H1 (cell line): Measurements from ENCODE around the gene MDFIC. TPM values are rescaled to one million over a fixed set of nuclear protein-coding genes. Genes with fewer than 3 reads are reported as not detected.

Source experiments
- CTCF ChIA-PET: fragments of 300-600 bp; sonication (Branson Sonifier 250); formaldehyde crosslinking; loops from one replicate; lab custom pipeline; 2021; ENCODE audit not compliant: partially characterized antibody; lab: Charles Lee
- POLR2A ChIA-PET: fragments of 300-600 bp; sonication (Branson Sonifier 250); formaldehyde crosslinking; loops from one replicate; lab custom pipeline; 2021; ENCODE audit warnings: inconsistent platforms; ENCODE audit not compliant: partially characterized antibody; lab: Charles Lee
- DNase-seq, 2 experiments: peaks; one replicate each; pipeline versions ENCODE4 v3.0.0 to v3.0.0-alpha.2; 2010 to 2022; ENCODE audit warnings: low spot score in 2 of 2, low read depth in 1 of 2, mixed read lengths in 1 of 2
- FAIRE-seq: peaks from 2 replicates; lab custom pipeline; 2011; peaks lifted over from hg19 to GRCh38; lab: Jason Lieb, UNC
- H2AFZ ChIP-seq: 2 replicates; pipeline ENCODE4 v1.8.1; 2012; ENCODE audit warnings: low read length, inconsistent platforms
- H2AK5ac ChIP-seq: 2 replicates; pipeline ENCODE4 v1.6.1; 2013; ENCODE audit warnings: low read depth, low read length
- H2BK120ac ChIP-seq: replicated peaks from 2 replicates; pipeline ENCODE3; 2013; ENCODE audit warnings: low read depth, low read length, inconsistent platforms
- H2BK12ac ChIP-seq: 2 replicates; pipeline ENCODE4 v1.6.1; 2013; ENCODE audit warnings: low read depth, low read length
- H2BK15ac ChIP-seq: 2 replicates; pipeline ENCODE4 v1.6.1; 2013; ENCODE audit warnings: low read length
- H2BK20ac ChIP-seq: 2 replicates; pipeline ENCODE4 v1.6.1; 2013; ENCODE audit warnings: low read length
- H2BK5ac ChIP-seq: 2 replicates; pipeline ENCODE4 v1.6.1; 2013; ENCODE audit warnings: low read depth, low read length
- H3K14ac ChIP-seq: 2 replicates; pipeline ENCODE4 v1.6.1; 2013; ENCODE audit warnings: inconsistent platforms; ENCODE audit not compliant: insufficient read length
- H3K18ac ChIP-seq: 2 replicates; pipeline ENCODE4 v1.6.1; 2013; ENCODE audit warnings: low read length; ENCODE audit errors: extremely low read depth
- H3K23ac ChIP-seq: 2 replicates; pipeline ENCODE4 v1.6.1; 2013; ENCODE audit warnings: inconsistent platforms; ENCODE audit not compliant: insufficient read length
- H3K23me2 ChIP-seq: 2 replicates; pipeline ENCODE4 v1.6.1; 2013; ENCODE audit warnings: low read depth, low read length
- H3K27ac ChIP-seq: 2 replicates; pipeline ENCODE4 v1.6.1; 2011; ENCODE audit warnings: low read depth, low read length, inconsistent platforms
- H3K27me3 ChIP-seq, 4 experiments: replicated peaks in 1 of 4; 1 replicate in 1 of 4; 2 replicates in 3 of 4; pipeline versions ENCODE4 v1.6.1 to v1.8.1; 2011 to 2013; ENCODE audit warnings: low read length in 3 of 4, mild to moderate bottlenecking in 3 of 4, inconsistent platforms in 2 of 4, mixed read lengths in 2 of 4, moderate library complexity in 1 of 4; ENCODE audit not compliant: control insufficient read depth in 3 of 4, insufficient read depth in 3 of 4; ENCODE audit errors: extremely low read depth in 1 of 4
- H3K36me3 ChIP-seq, 4 experiments: 2 replicates each; pipeline versions ENCODE4 v1.6.1 to v1.8.1; 2011 to 2013; ENCODE audit warnings: mild to moderate bottlenecking in 4 of 4, low read length in 3 of 4, moderate library complexity in 2 of 4, control low read depth in 1 of 4, inconsistent platforms in 1 of 4; ENCODE audit not compliant: insufficient read depth in 4 of 4, control insufficient read depth in 2 of 4
- H3K4ac ChIP-seq: replicated peaks from 2 replicates; pipeline ENCODE3; 2013; ENCODE audit warnings: low read length, low read depth, mixed read lengths, inconsistent platforms; ENCODE audit not compliant: insufficient read length
- H3K4me1 ChIP-seq, 4 experiments: replicated peaks in 1 of 4; 1 replicate in 1 of 4; 2 replicates in 3 of 4; pipeline versions ENCODE4 v1.6.1 to v1.8.1; 2011 to 2013; ENCODE audit warnings: low read length in 3 of 4, inconsistent platforms in 2 of 4, mixed read lengths in 1 of 4; ENCODE audit not compliant: insufficient read depth in 4 of 4, control insufficient read depth in 3 of 4
- H3K4me2 ChIP-seq, 2 experiments: 2 replicates each; pipeline versions ENCODE4 v1.6.1 to v1.8.1; 2011 to 2013; ENCODE audit warnings: low read depth in 2 of 2, low read length in 2 of 2, control low read depth in 1 of 2, inconsistent platforms in 1 of 2, mild to moderate bottlenecking in 1 of 2; ENCODE audit not compliant: insufficient read depth in 1 of 2
- H3K4me3 ChIP-seq, 4 experiments: fragments of 200-600, 300-600 bp in 1 of 4; sonication (generic), shearing (Covaris generic), sonication (Bioruptor Twin) in 1 of 4; 2 replicates each; pipeline versions ENCODE4 v1.5.1 to v1.8.1; 2011 to 2016; ENCODE audit warnings: low read length in 4 of 4, low read depth in 3 of 4, control low read depth in 2 of 4, inconsistent platforms in 2 of 4, mild to moderate bottlenecking in 2 of 4, mixed read lengths in 1 of 4, moderate library complexity in 1 of 4; ENCODE audit not compliant: insufficient read depth in 2 of 4; ENCODE audit errors: extremely low read depth in 1 of 4
- H3K56ac ChIP-seq: replicated peaks from 2 replicates; pipeline ENCODE3; 2013; ENCODE audit warnings: low read depth, mild to moderate bottlenecking, mixed read lengths, low read length, inconsistent platforms; ENCODE audit not compliant: insufficient read length
- H3K79me1 ChIP-seq: 2 replicates; pipeline ENCODE4 v1.6.1; 2013; ENCODE audit warnings: low read depth, low read length, control low read depth
- H3K79me2 ChIP-seq, 2 experiments: 2 replicates each; pipeline versions ENCODE4 v1.6.1 to v1.8.1; 2012 to 2013; ENCODE audit warnings: low read length in 2 of 2, mild to moderate bottlenecking in 2 of 2, inconsistent platforms in 1 of 2; ENCODE audit not compliant: insufficient read depth in 2 of 2, control insufficient read depth in 1 of 2
- H3K9ac ChIP-seq, 4 experiments: replicated peaks in 1 of 4; 1 replicate in 1 of 4; 2 replicates in 3 of 4; pipeline versions ENCODE4 v1.6.1 to v1.8.1; 2011 to 2013; ENCODE audit warnings: low read depth in 3 of 4, low read length in 3 of 4, control low read depth in 2 of 4, mild to moderate bottlenecking in 2 of 4, moderate library complexity in 2 of 4, inconsistent platforms in 1 of 4; ENCODE audit errors: extremely low read depth in 1 of 4
- H3K9me3 ChIP-seq, 2 experiments: 2 replicates each; pipeline versions ENCODE4 v1.6.1 to v1.8.1; 2012 to 2013; ENCODE audit warnings: mild to moderate bottlenecking in 2 of 2, moderate library complexity in 2 of 2, control low read depth in 1 of 2, inconsistent platforms in 1 of 2, low read depth in 1 of 2, low read length in 1 of 2, mixed read lengths in 1 of 2; ENCODE audit not compliant: insufficient read depth in 2 of 2
- H4K20me1 ChIP-seq, 2 experiments: replicated peaks in 1 of 2; 2 replicates each; pipeline versions ENCODE3 to v1.8.1; 2011 to 2013; ENCODE audit warnings: inconsistent platforms in 2 of 2, low read length in 2 of 2, mild to moderate bottlenecking in 1 of 2; ENCODE audit not compliant: insufficient read depth in 2 of 2, control insufficient read depth in 1 of 2
- H4K5ac ChIP-seq: 2 replicates; pipeline ENCODE4 v1.6.1; 2013; ENCODE audit warnings: low read length, low read depth, mixed read lengths, inconsistent platforms; ENCODE audit not compliant: insufficient read length
- H4K8ac ChIP-seq: 2 replicates; pipeline ENCODE4 v1.8.0; 2013; ENCODE audit warnings: mild to moderate bottlenecking, moderate library complexity, low read length, inconsistent platforms; ENCODE audit not compliant: insufficient read depth; ENCODE audit errors: extremely low read depth
- H4K91ac ChIP-seq: replicated peaks from 2 replicates; pipeline ENCODE3; 2013; ENCODE audit warnings: low read length, mixed read lengths, inconsistent platforms; ENCODE audit not compliant: insufficient read length
- CHD2 ChIP-seq: IDR thresholded peaks from 2 replicates; pipeline ENCODE4 v1.6.1; 2012; ENCODE audit warnings: low read length, improper control_type of control experiment
- RBBP5 ChIP-seq: IDR thresholded peaks from 2 replicates; pipeline ENCODE4 v1.7.1; 2012; ENCODE audit warnings: low read depth, mild to moderate bottlenecking, inconsistent platforms, low read length, moderate library complexity, borderline replicate concordance
- WGBS, 2 experiments: shearing (Covaris generic) in 1 of 2; methylation state at CpG; one replicate each; pipeline versions ENCODE4 v1.1.6 to v1.1.7; 2013 to 2015; ENCODE audit warnings: low lambda C conversion rate in 2 of 2, mixed read lengths in 2 of 2, inconsistent platforms in 1 of 2, low coverage in 1 of 2, missing lambda C conversion rate in 1 of 2; ENCODE audit not compliant: insufficient replicate concordance in 2 of 2, insufficient coverage in 1 of 2, insufficient read length in 1 of 2; ENCODE audit errors: extremely low coverage in 1 of 2, missing lambda C conversion rate in 1 of 2; 5-methylcytosine and 5-hydroxymethylcytosine counted together
- polyA plus RNA-seq, 7 experiments: library from polyadenylated mRNA; depleted of rRNA in 3 of 7; stranded (reverse) in 5 of 7; unstranded in 2 of 7; fragments of >200 nt in 5 of 7; fragments of 200-250 nt in 2 of 7; gene quantifications; 1 replicate in 5 of 7; 2 replicates in 1 of 7; 4 replicates in 1 of 7; pipeline versions ENCODE4 v1.2.1 to v1.2.3, GENCODE V29; 2011 to 2013; ENCODE audit warnings: missing spikeins in 2 of 7, mixed read lengths in 2 of 7
- total RNA-seq: library from RNA; stranded (reverse); fragmentation: NEBNext Ultra II Directional; extraction: Animal tissue kit (Norgen Biotek cat#: 25700); gene quantifications from 2 replicates; pipeline ENCODE4 v1.2.1, GENCODE V29; 2021
- TF ChIP-seq, protein P1 (sequence below): IDR thresholded peaks from 2 replicates; pipeline ENCODE4 v1.6.1; 2011; ENCODE audit warnings: low read length, improper control_type of control experiment

MDFIC gene
- total and polyA plus RNA-seq, 2 of the 8 experiments (the other 6 are each of a cell fraction or from before 2014, with no cell fraction given), result 2.3 to 11.4 TPM

DNA sequence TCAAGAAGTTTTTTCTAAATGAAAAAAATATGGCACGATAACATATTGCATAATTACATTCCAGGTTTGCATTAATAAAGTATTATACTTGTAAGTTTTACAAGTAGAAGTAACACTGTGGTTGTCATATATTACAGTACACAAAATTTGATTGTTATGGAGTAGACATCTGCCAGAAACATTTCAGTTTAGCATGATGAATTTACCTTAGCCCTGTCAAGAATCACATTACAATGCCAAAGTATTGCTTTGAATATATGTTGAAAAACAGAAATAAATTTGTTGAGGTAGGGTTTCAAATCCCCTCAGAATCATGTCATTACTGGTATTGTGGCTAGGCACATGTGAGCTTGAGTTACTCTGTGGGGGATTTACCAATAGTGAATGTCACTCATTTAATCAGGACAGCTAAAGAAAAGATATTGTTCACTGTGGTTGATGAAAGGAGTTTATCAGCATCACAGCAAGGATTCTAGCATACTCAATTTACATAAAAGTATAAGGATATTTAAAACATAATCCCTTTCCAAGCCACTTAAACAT, 112.1 kb downstream of the MDFIC start:
- H3K36me3 ChIP-seq, result no peaks in the 10 kb centered on the region
- no peaks in the 10 kb centered on the region for H4K20me1 ChIP-seq
- no peak overlapping the region for H2AFZ ChIP-seq
- no peaks in the 10 kb centered on the region for H3K79me2 ChIP-seq
- no peak overlapping the region for H3K23ac ChIP-seq
- no peak overlapping the region for H4K8ac ChIP-seq
- H2BK15ac ChIP-seq, result no peak overlapping the region
- no peak overlapping the region for H3K14ac ChIP-seq
- no peak overlapping the region for H2AK5ac ChIP-seq
- no peak overlapping the region for H3K4me3 ChIP-seq
- H3K4me1 ChIP-seq, result peaks cover 0 to 3% (median 1%) of the 10 kb centered on the region in 4 experiments; a peak in 3 of 7 replicates
- H2BK12ac ChIP-seq, result no peak overlapping the region
- H3K23me2 ChIP-seq, result no peaks in the 10 kb centered on the region
- H3K27ac ChIP-seq, result no peak overlapping the region
- H2BK20ac ChIP-seq, result no peak overlapping the region
- DNase-seq (no peak), FAIRE-seq (no peak)
- no peak overlapping the region for H3K9ac ChIP-seq
- H3K27me3 ChIP-seq, result no peaks in the 10 kb centered on the region
- no peak overlapping the region for H4K5ac ChIP-seq
- H2BK120ac ChIP-seq, result no peak overlapping the region
- H3K4ac ChIP-seq, result no peak overlapping the region
- H4K91ac ChIP-seq, result no peak overlapping the region
- no peak overlapping the region for H3K56ac ChIP-seq
- no peak overlapping the region for H3K18ac ChIP-seq
- 91% methylated on average over 1 of the region's 1 CpG; no CpG with 5 or more reads in 1 of the 2 experiments for WGBS, 2 experiments
- H2BK5ac ChIP-seq, result no peak overlapping the region
- POLR2A ChIA-PET, result no interaction called here
- H3K9me3 ChIP-seq, result no peaks in the 10 kb centered on the region; a peak in 1 of 4 replicates
- no peaks in the 10 kb centered on the region for H3K79me1 ChIP-seq
- CTCF ChIA-PET, result no interaction called here
- no peak overlapping the region; a peak in 1 of 4 replicates for H3K4me2 ChIP-seq
- TF ChIP-seq CHD2 (no peak), RBBP5 (no peak)
- TF ChIP-seq, protein P1, sequence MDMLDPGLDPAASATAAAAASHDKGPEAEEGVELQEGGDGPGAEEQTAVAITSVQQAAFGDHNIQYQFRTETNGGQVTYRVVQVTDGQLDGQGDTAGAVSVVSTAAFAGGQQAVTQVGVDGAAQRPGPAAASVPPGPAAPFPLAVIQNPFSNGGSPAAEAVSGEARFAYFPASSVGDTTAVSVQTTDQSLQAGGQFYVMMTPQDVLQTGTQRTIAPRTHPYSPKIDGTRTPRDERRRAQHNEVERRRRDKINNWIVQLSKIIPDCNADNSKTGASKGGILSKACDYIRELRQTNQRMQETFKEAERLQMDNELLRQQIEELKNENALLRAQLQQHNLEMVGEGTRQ, result no peak
